Measurements from ENCODE around the gene IL1RAPL1.

Gene IL1RAPL1

DNA sequence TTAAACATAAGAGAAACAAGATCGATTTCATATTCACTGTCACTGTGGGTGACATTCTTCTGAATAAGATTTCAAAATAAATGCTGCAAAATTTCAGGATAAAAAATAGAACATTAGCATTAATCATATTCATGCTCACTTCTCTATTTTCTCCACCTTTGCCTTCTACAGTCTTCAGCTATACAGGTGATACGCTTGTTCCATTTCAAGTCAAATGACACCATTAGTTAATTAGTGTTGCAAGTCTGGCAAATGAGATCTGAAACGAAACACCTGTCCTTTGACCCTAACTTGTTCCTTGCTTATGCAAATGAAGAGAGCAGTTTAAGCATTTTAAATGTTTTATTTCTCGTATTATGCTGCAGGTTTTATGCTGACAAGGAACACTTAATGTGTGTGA, 960.6 kb downstream of the IL1RAPL1 start:
- no peak for DNase-seq

DNA sequence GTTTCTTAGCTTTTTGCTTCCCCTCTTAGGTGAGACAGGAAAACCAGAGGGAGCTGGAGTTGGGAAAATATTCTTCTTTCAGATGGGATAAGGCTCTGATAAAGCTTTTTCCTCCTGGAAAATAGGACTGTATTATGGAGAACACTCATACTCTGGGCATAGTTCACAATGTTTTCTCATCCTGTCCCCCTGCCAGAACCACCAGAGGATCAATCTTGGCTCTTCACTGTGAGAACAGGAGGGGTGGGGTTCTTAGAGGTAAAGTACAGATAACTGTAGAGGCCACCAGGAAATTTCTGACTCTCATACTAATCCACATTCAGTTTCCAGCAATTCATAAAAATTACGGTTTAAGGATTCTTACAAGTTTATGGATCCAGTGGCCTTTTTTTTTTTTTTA, 966.3 kb downstream of the IL1RAPL1 start:
- no peak for DNase-seq

DNA sequence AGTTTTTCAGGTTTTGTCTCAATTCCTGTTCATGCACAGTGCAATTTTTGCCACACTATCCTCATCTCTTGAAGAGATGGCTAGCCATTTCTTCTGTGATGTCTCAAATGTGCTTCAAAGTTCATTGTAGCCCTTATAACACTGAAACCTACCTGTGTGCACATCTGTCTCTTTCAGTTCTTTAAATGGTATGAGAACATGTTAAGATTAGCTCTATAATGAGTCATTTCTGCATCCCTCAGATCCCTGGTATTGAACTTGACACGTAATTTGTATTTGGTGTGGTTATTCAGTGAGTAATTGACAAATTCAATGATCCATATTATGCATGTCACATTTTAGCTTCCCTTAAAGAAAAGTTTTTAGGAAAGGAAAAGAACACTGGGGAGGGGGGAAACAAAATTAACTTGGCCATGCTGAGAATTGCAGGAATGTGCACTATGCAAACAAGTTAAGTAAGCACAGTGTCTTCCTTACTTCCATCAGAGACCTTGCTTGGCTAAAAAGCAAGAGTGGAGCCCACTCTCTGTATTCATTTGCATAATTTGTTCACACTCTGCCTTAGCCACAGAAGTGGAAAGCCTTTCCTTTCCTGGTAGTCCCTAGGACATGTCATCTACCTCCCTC, 968.3 kb downstream of the IL1RAPL1 start:
- no peak for DNase-seq

DNA sequence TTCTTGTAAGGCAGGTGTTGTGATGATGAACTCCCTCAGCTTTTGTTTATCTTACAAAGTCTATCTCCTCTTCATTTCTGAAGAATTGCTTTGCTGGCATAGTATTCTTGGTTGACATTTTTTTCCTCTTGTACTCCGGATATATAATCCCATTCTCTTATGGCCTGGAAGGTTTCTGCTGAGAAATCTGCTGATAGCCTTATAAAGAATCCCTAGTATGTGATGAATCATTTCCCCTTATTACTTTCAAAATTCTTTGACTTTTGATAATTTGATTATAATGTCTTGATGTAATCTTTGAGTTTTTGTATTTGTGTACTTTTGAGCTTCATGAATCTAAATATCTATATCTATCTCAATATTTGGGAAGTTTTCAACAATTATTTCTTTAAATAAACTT, 972.8 kb downstream of the IL1RAPL1 start:
- DNase-seq, result no peak

DNA sequence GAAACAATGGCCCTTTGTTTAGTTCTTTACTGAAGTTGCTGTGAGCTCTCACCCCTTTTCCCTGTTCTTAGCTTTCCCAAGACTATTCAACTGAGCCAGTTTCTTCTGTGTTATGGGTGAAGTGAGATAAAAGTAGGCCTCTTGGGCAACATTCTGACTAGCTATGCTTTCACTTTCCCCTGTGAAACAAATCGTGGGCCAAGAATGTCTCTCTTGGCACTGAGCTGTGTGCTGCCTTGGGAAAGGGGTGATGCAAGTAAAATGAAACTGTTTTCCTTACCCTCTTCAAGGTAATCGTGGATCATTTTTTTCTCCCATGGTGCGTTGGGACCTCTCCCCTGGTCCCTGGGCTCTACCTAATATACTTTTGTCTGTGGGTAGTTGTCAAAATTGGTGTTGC, 974.2 kb downstream of the IL1RAPL1 start:
- DNase-seq, result no peak

DNA sequence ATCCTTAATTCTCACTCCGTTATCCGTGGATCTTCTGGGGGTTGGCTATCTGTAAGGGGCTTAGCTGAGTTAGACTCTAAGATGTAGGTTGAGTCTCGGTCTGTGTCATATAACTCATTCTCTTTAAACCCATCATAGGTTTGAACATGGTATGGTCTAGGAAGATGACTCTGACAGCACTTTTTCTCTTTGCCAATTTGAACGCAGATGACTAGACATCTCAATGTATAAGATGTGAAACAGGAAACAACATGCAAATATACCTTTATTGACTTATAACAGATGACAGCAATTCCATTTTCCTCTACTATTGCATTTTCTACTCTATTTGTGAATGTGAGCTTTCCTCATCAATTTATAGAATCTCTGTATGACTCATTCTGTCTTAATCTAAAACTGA, 993.3 kb downstream of the IL1RAPL1 start:
- DNase-seq, result no peak

DNA sequence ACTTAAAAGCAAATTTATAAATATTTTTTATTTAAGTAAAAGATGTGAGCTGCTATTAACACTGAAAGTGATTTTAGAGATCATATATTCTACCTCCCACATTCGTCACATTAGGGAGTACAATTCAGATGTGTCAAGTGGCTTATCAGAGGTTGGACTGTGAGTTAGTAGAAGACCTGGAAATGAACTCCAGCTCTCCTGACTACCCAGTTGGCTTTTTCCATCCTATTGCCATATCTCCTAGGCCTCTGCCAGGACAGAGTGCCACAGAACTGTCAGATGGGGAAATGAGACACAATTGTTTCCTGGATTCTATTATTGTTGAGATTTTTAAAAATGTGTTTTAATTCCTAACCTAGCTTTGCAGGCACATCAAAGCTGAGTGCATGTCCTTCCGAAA, 994.0 kb downstream of the IL1RAPL1 start:
- no peak for DNase-seq

DNA sequence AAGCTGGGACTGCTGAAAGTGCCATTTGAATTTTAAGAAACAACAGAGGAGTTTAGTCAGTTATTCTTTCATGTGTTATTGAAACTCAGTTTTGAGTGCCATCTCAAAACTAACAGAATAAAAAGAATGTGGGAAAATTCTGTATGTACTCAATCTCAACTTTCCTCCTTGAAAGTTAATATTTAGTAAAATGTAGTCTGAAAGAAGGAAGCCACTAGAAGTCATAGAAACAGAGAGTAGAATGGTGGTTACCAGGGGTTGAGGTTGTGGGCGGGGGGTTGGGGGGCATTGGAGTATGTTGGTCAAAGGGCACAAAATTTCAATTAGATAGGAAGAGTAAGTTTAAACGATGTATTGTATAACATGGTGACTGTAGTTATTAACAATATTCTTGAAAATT, 999.9 kb downstream of the IL1RAPL1 start:
- no peak for DNase-seq

DNA sequence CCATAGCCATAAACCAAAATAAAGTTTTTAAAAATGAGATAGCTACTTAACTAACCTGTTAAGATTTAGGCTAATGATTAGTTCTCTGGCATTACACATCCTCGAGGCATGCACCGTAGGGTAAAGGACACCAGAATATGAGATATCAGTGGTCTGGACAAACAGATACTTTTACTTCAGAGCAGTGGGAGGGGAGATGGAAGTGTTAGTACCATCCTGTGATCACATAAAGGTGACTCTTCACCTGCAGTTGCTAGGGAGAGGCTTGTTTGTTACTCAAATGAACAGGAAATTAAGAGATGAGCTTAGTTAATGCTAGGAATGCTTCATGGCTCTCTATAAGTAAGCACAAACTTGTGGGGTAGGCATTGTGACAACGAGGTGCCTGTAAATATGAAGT, 1003.7 kb downstream of the IL1RAPL1 start:
- DNase-seq, result no peak

DNA sequence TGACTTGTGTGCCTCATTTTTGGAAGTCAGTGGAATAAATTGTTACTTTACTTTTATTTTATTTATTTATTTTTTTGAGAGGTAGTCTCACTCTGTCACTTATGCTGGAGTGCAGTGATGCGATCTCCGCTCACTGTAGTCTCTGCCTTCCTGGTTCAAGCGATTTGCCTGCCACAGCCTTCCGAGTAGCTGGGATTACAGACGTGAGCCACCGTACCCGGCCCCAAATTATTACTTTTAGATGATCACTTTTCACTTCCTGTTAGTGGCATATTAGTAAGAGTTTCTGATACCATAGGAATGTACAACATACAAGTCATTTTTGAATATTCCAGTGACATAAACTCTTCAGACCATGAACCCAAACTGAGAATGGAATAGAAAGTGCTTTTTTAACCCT, 1017.1 kb downstream of the IL1RAPL1 start:
- no peak for DNase-seq

DNA sequence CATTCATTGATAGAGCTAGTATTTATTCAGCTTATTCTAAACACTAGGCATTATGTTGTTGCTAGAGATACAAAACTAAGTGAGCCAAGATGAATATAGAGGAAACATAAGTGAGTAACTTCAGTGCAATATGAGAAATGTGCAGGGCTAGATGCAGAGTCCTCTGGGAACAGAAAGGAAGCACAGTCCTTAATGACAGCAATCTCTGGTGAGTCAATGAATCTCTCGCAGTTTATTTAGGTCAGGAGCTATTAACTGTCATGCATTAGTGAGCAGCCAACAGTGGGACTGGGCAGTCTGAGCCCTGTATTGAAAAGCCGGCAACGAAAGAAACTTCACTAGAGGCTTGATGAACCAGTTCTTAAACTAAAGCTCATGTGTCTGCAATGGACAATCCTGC, 1030.0 kb downstream of the IL1RAPL1 start:
- no peak for DNase-seq

DNA sequence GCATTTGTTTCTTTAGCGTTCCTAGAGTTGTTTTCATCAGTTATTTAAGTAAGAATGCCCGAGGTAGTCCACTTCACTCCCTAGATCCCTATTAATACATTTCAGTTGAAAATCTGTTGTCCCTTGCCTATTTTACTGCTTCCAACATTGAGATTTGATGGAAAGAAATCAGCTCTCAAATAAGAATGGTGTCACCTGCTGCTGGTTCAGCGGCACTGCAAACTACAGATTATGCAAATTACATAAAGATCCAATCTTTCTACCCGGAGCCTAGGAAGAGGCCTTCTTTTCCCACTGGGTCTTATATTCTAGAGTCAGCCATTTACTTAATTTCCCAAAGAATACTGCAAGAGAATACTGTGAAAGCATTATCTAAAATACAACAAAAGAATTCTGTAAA, 1030.5 kb downstream of the IL1RAPL1 start:
- no peak for DNase-seq

DNA sequence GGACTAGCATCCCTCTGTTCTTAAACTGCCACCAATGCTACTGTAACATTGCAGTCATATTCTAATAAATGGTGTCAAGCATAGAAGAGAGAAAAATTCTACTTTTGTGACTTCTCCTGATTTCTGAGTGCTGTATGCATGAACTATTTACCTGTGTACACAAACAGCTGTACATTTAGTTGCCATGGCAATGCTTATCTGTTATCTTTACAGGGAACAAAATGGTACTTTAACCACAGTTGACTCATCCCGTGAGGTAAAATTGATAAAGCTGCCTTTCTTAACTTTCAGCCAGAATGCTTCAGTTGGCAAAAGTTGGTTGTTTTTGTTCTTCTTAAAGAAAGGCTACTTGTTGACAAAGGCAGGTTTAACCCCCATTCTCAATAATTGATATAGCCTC, 1040.6 kb downstream of the IL1RAPL1 start:
- no peak for DNase-seq

DNA sequence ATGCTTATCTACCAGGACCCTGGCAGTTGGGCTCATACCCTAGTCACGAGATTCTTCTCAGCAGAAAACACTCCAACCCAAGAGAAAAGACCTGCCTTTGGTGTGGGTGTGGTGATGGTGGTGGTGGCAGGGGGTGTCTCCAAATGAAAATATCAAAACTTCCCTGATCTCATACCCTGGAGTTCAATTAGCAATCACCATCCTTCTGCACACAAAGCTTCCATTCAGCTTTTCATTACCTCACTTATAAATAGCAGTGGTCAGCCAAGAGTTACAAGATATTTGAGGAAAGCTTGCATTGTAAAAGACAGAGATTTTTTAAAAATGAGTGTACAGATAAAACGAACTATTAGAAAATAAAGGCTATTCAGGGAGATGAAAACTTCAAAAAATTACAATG, 1047.3 kb downstream of the IL1RAPL1 start:
- DNase-seq, result no peak

DNA sequence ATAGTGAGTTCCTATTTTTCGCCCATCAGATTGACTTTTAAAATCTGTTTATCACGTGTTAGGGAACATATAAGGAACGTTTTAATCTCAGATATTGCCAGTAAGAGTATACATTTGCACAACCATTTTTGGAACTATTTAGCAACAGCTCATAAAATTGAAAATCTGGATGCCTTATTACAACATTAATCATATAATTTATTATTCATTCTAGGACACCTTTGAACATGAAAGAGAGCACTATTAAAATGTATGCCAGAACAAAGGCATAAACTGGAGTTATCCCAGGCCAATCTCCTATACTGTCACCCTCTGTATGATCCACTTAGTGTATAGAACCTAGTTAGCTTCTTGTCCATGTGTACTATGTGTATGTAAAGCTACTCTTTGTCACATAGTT, 1049.1 kb downstream of the IL1RAPL1 start:
- no peak for DNase-seq

DNA sequence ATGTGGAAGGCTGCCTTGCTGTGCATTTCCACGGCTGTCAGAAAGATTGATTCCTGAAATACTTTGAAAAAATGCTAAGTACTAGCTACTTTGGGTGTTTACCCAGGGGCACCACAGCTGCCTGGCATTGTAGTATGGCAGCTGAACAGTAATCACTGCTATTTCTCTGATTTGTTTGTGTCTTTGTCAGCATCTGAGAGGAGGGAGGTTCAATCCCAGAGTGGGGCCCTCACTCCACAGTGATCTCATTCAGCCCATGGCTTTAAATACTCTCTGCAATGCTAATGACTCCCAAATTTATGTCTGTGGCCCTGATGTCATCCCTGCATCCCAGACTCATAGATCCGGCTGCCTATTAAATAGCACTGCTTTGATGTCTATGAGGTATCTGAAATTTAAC, 1052.9 kb downstream of the IL1RAPL1 start:
- DNase-seq, result no peak

DNA sequence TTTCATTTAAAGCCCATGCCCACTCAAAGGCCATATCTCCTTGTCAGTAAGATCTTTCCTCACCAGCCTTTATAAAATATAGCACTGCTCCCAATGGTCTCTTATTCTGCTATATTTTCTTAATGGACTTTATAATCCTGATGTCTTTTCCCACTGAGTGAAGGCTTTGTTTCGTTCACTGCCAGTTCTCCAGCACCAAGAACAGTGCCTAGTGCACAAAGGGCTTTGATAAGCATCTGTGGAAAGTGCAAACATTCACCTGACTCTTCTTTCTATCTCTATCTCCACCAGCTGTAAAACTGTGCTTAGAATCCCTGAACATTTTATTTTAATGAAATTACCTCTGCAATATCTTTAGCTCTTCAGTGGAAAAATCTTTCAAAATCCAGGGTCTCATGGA, 1054.2 kb downstream of the IL1RAPL1 start:
- no peak for DNase-seq

DNA sequence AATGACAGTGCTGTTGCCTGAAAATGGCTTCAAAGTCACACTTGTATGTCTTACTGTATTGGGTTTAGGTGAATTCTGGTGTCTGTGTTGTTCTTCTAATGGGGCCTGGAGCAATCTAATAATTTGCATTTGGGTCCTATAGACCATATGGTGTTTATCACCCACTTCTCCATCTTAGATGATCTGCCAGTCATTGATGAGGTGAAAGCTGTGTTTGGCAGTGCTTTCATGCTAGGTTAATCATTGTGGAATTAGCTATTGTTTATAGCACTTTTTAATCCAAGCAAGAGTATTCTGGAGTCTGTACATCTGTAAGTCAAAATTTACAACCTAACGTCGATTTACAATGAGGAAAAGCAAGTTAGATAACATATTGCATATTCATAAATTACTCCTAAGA, 1055.9 kb downstream of the IL1RAPL1 start:
- no peak for DNase-seq

DNA sequence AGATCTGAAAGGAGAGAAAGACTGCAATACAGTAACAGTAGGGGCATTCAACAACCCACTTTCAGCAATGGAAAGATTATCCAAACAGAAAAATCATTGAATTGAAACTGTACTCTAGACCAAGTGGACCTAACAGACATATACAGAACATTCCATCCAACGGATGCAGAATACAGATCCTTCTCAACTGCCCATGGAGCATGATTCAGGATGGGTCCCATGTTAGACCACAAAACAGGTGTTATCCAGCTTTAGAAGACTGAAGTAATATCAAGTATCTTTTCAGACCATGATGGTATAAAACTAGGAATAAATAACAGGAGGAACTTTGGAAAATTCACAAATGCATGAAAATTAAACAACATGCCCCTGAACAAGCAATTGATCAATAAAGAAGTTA, 1060.9 kb downstream of the IL1RAPL1 start:
- DNase-seq, result no peak

DNA sequence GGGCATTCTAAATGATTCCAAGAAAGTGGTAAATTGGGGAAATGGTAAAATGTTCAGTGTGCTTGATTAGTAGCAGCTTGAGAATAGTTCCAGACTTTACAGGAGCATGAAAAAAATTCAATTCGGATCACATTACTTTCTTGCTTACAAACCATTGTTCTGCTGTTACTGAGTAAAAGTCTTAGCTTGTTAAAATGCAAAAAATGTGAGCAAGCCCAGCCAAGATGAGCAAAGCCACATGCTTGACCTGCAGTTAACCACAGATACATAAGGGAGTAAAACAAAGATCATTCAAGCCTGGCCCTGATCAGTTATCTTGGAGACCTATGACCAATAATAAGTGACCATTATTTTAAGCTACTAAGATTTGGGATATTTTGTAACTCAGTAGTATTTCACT, 1065.2 kb downstream of the IL1RAPL1 start:
- DNase-seq, result no peak

DNA sequence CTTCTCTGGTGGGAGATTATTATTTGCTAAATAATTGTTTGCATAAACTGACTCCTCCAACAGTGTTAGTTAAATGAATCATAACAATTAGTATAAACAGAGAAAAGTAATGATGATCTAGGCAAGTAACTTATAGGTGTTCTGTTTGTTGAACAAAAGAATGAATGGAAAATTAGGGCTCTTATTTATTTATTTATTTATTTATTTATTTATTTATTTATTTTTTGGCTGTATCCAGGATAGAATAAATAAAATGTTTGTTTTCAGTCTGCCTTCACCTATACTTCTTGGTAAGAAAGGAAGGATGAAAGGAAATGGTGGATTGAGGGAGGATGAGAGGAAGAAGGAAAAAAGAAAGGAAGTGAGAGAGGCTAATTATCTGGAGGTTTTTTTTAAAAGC, 1066.5 kb downstream of the IL1RAPL1 start:
- DNase-seq, result no peak

DNA sequence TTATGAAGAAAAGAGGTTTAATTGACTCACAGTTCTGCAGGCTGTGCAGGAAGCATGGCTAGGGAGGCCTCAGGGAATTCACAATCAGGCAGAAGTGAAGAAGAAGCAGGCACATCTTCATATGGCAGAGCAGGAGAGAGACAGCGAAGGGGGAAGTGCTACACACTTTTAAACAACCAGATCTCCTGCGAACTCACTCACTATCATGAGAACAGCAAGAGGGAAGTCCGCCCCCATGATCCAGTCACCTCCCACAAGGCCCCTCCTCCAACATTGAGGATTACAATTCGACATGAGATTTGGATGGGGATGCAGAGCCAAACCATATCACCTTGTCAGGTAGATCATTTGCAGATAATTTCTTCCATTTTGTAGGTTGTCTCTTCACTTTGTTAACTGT, 1072.7 kb downstream of the IL1RAPL1 start:
- no peak for DNase-seq

DNA sequence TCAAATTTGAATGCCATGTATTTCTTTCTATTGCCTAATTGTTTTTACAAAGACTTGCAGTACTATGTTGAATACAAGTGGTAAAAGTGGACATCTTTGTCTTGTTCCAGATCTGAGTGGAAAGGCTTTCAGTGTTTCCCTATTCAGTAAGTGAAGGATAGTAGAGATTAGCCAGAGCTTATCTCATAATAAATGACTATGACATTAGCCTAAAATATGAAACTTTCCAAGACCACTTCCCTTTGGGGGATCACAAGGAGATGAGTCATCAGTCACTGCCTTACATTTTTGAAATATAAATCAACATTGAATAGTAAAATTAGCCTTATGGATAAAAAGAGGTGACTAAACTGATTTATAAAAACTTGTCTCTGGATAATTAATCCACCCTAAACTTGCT, 1074.0 kb downstream of the IL1RAPL1 start:
- no peak for DNase-seq

DNA sequence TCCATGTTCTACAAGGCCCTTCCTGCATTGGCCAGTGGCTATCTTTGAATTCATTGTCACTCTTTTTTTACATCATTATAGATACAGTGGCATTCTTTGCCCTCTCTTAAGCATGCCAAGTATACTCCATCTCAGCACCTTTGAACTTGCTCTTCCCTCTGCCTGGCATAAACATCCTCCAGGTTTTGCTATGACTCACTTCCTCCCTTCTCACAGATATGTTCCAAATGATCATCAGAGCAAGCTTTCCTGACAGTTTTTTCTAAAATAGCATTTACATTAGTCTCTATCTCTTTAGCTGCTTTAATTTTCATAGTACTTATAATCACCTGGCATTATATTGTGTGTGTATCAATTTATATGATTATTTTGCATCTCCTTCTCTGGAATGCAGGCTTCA, 1074.9 kb downstream of the IL1RAPL1 start:
- no peak for DNase-seq

DNA sequence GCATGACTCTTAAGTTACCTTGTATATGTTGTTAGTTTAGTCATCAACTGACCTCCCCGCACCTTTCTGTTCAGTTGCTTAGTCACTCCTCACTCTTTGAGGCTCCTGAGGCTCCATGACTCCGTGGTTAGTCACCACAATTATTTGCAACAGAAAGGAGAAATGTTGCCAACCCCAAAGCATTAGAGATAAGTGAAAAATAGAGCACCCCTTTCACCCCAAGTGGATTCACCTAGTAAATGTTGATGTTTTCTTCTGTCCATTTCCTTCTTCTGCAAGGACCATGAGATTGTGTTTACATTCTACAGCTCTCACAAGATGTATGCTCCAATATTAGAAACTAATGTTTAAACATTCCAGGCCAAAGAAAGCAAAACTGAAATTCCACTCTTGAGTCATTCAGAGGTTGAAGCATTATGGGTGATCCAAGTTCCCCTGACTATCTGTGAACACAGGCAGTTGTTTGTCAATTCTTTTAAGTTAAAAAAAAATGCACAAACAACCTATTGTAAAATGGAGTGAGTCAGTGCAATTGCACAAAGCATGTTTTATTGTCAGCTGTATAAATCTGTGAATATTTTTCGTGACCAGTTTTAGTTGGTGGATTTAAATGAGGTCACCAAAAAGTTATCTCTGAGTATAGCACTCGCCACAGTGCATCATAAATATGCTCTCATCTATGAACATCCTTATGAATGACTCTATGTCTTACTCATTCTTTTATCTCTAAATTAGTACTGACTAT, 1075.7 kb downstream of the IL1RAPL1 start:
- DNase-seq, result no peak

Data from NCI-H1436 treated with DMSO at 0.1 percent for 48 hours (cell line).